ENCODE measurements around the gene FAM83G.

- no peak for TF ChIP-seq POLR2A (IDR thresholded peaks at IDR 0.05; ENCODE audit: low read depth)
- no peak for TF ChIP-seq CTCF (IDR thresholded peaks at IDR 0.05)
- no peak for TF ChIP-seq EP300 (IDR thresholded peaks at IDR 0.05)
Observed at GRCh38 chr17:18999394-18999793, 5.2 kb downstream of the FAM83G start.
